MM.1S (cell line): ENCODE measurements around the gene C3.
A peak's percentile ranks its signal among the peaks of the same experiment; 100 is the strongest.
"Not testable (repeated sequence)": the region's sequence is repeated elsewhere in the genome, so short reads cannot be mapped to it uniquely, and the experiment has no call there.

ENCODE experiments used
- DNase-seq: peaks from one replicate; pipeline ENCODE4 v3.0.0-alpha.2; 2015
- H2AFZ ChIP-seq: fragments of 300-600 bp; sonication (generic); 2 replicates; pipeline ENCODE4 v1.6.0; 2016; ENCODE audit warnings: antibody characterized with exemption, low read length
- H3F3A ChIP-seq: fragments of 300-600 bp; sonication (generic); 2 replicates; pipeline ENCODE4 v1.6.1; 2016; ENCODE audit warnings: mild to moderate bottlenecking, antibody characterized with exemption, low read length, moderate library complexity, mixed read lengths; ENCODE audit not compliant: insufficient read depth
- H3K27ac ChIP-seq: fragments of 300-600 bp; sonication (generic); 2 replicates; pipeline ENCODE4 v1.5.1; 2016; ENCODE audit warnings: mild to moderate bottlenecking, low read length
- H3K27me3 ChIP-seq: fragments of 300-600 bp; sonication (generic); replicated peaks from 2 replicates; pipeline ENCODE4 v1.6.0; 2016; ENCODE audit warnings: low read length; ENCODE audit not compliant: insufficient read depth
- H3K36me3 ChIP-seq: fragments of 300-600 bp; sonication (generic); replicated peaks from 2 replicates; pipeline ENCODE4 v1.6.1; 2016; ENCODE audit warnings: mild to moderate bottlenecking, low read length, mixed read lengths; ENCODE audit not compliant: insufficient read depth
- H3K4me1 ChIP-seq: fragments of 300-600 bp; sonication (generic); 2 replicates; pipeline ENCODE4 v1.6.1; 2016; ENCODE audit warnings: low read length, mixed read lengths
- H3K4me2 ChIP-seq: fragments of 300-600 bp; sonication (generic); 2 replicates; pipeline ENCODE4 v1.6.0; 2016; ENCODE audit warnings: low read depth, low read length
- H3K4me3 ChIP-seq: fragments of 300-600 bp; sonication (generic); 2 replicates; pipeline ENCODE4 v1.5.1; 2016; ENCODE audit warnings: low read length, mixed read lengths
- H3K79me2 ChIP-seq: fragments of 300-600 bp; sonication (generic); 2 replicates; pipeline ENCODE4 v1.6.1; 2016; ENCODE audit warnings: mixed run types, low read length, mixed read lengths
- H3K9ac ChIP-seq: fragments of 300-600 bp; sonication (generic); 2 replicates; pipeline ENCODE4 v1.6.1; 2016; ENCODE audit warnings: low read length, mixed read lengths
- H3K9me2 ChIP-seq: fragments of 300-600 bp; sonication (generic); replicated peaks from 2 replicates; pipeline ENCODE4 v1.6.1; 2016; ENCODE audit warnings: mild to moderate bottlenecking, low read length, mixed read lengths; ENCODE audit not compliant: insufficient read depth
- H3K9me3 ChIP-seq: fragments of 300-600 bp; sonication (generic); replicated peaks from 2 replicates; pipeline ENCODE4 v1.6.1; 2016; ENCODE audit warnings: mild to moderate bottlenecking, low read length, mixed read lengths; ENCODE audit not compliant: insufficient read depth
- H4K20me1 ChIP-seq: fragments of 300-600 bp; sonication (generic); 2 replicates; pipeline ENCODE4 v1.6.1; 2016; ENCODE audit warnings: mild to moderate bottlenecking, low read length, moderate library complexity, mixed read lengths; ENCODE audit not compliant: insufficient read depth
- CTCF ChIP-seq: fragments of 300-600 bp; sonication (generic); IDR thresholded peaks from 2 replicates; pipeline ENCODE4 v1.5.1; 2016; ENCODE audit warnings: antibody characterized with exemption, low read length, mixed read lengths
- EZH2 ChIP-seq: fragments of 300-600 bp; sonication (generic); optimal IDR thresholded peaks from 2 replicates; pipeline ENCODE3; 2017; ENCODE audit warnings: low read depth, mild to moderate bottlenecking, antibody characterized with exemption, low read length, mixed read lengths
- EZH2phosphoT487 ChIP-seq: fragments of 300-600 bp; sonication (generic); IDR thresholded peaks from 2 replicates; pipeline ENCODE4 v1.6.1; 2018; ENCODE audit warnings: antibody characterized with exemption, low read length

C3 gene

GRCh38 chr19:6644796-6645195 is 75.7 kb downstream of the C3 start:
- TF ChIP-seq EZH2 (no peak), CTCF (no peak), EZH2phosphoT487 (no peak)
- H3K9me2 ChIP-seq = no peaks in the 10 kb centered on the region
- H4K20me1 ChIP-seq = no peaks in the 10 kb centered on the region
- H3K4me3 ChIP-seq = no peak overlapping the region
- H2AFZ ChIP-seq = no peak overlapping the region
- peaks cover 15% of the 10 kb centered on the region for H3F3A ChIP-seq
- H3K27ac ChIP-seq = no peak overlapping the region
- H3K9ac ChIP-seq = no peak overlapping the region
- peaks cover 15% of the 10 kb centered on the region for H3K4me1 ChIP-seq
- no peak for DNase-seq
- H3K27me3 ChIP-seq = peaks cover 65% of the 10 kb centered on the region
- no peaks in the 10 kb centered on the region for H3K79me2 ChIP-seq
- no peak overlapping the region for H3K4me2 ChIP-seq
- no peaks in the 10 kb centered on the region for H3K36me3 ChIP-seq
- H3K9me3 ChIP-seq = no peaks in the 10 kb centered on the region

DNA sequence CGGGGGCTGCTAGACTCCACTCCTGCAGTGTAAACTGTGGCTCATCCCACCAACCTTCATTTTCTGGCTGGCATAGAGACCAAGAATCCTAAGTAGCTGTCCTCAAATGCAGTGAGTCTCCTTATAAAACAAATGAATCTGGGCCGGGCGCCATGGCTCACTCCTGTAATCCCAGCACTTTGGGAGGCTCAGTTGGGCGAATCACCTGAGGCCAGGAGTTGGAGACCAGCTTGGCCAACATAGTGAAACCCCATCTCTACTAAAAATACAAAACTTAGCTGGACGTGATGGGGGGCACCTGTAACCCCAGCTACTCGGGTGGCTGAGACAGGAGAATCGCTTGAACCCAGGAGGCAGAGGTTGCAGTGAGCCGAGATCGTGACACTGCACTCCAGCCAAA is 80.1 kb downstream of the C3 start:
- not testable (repeated sequence) for H2AFZ ChIP-seq, H3K9me3 ChIP-seq, H3K36me3 ChIP-seq, H3K9ac ChIP-seq, H3K4me3 ChIP-seq, H4K20me1 ChIP-seq, H3K27ac ChIP-seq, DNase-seq, H3K9me2 ChIP-seq, H3K4me2 ChIP-seq, H3K79me2 ChIP-seq
- Histone ChIP-seq H3F3A (peaks cover 15% of the 10 kb centered on the region), H3K27me3 (peaks cover 58% of the 10 kb centered on the region), H3K4me1 (peaks cover 15% of the 10 kb centered on the region)

DNA sequence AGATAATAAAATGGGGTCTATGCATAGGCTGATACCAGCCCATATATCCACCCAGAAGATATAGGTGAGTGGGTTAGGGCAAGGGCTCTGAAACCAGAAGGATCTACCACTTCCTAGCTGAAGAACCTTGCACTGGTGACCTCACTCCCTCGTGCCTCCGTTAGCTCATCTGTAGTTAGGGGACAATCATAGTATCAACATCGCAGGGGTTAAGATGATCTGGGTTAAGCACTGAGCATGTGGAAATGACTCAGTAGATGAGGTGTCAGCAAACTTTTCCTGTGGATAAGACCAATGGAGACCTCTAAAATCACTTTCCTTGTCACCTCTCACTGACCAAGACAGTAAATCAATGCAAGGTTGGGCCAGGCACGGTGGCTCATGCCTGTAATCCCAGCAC is 81.0 kb downstream of the C3 start:
- Histone ChIP-seq H3K9ac (no peak overlapping the region), H3K4me1 (peaks cover 15% of the 10 kb centered on the region), H3K4me2 (no peak overlapping the region), H3K79me2 (no peaks in the 10 kb centered on the region), H3K36me3 (no peaks in the 10 kb centered on the region), H4K20me1 (no peaks in the 10 kb centered on the region), H3K9me2 (no peaks in the 10 kb centered on the region), H2AFZ (no peak overlapping the region), H3F3A (peaks cover 15% of the 10 kb centered on the region), H3K4me3 (no peak overlapping the region), H3K27me3 (peaks cover 57% of the 10 kb centered on the region), H3K9me3 (no peaks in the 10 kb centered on the region), H3K27ac (no peak overlapping the region)
- TF ChIP-seq EZH2phosphoT487 (no peak), EZH2 (no peak), CTCF (no peak)
- no peak for DNase-seq

DNA sequence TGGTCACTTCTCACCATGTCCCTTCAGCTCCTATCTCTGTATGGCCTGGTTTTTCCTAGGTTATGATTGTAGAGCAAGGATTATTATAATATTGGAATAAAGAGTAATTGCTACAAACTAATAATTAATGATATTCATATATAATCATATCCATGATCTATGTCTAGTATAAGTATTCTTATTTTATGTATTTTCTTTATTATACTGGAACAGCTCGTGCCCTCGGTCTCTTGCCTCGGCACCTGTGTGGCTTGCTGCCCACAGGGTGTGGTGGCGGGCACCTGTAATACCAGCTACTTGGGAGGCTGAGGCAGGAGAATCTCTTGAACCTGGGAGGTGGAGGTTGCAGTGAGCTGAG is 87.0 kb downstream of the C3 start:
- H3K9ac ChIP-seq, H3K9me3 ChIP-seq, H3K36me3 ChIP-seq, H3F3A ChIP-seq, H4K20me1 ChIP-seq, DNase-seq, H2AFZ ChIP-seq, H3K27ac ChIP-seq, H3K9me2 ChIP-seq, H3K79me2 ChIP-seq, H3K4me3 ChIP-seq: not testable (repeated sequence)
- Histone ChIP-seq H3K4me2 (peak overlapping the region; percentile 63; the same call in 1 of the 2 replicates), H3K4me1 (peaks cover 19% of the 10 kb centered on the region), H3K27me3 (peaks cover 31% of the 10 kb centered on the region)
